IMR-90 (cell line): ENCODE measurements around the gene TRIM47. TPM values are rescaled to one million over a fixed set of nuclear protein-coding genes. Genes with fewer than 3 reads are reported as not detected.

Source experiments
- ATAC-seq: fragments of 200-7000 bp; cut with Tn5 transposase; 2 replicates; pipeline ENCODE4 v1.9.1; 2020; ENCODE audit warnings: low read depth, mild to moderate bottlenecking, moderate library complexity
- BruUV-seq: library from RNA; stranded (reverse); fragments of 400-500 nt; replicated peaks from 2 replicates; lab custom pipeline; 2021; lab: Mats Ljungman, UMichigan
- CTCF ChIA-PET: fragments of 300-600 bp; formaldehyde crosslinking; extraction: SDS; loops from one replicate; lab custom pipeline; 2021; ENCODE audit warnings: antibody characterized with exemption; lab: Yijun Ruan, JAX
- POLR2A ChIA-PET: fragments of 300-600 bp; sonication (Branson Sonifier 250); formaldehyde crosslinking; loops from one replicate; lab custom pipeline; 2022; ENCODE audit warnings: antibody characterized with exemption; ENCODE audit not compliant: unreplicated experiment; lab: Charles Lee
- DNase-seq: peaks from one replicate; pipeline ENCODE4 v3.0.0; 2013
- H2AFZ ChIP-seq: replicated peaks from 2 replicates; pipeline ENCODE3; 2013; ENCODE audit warnings: low read length, mild to moderate bottlenecking; ENCODE audit not compliant: poor library complexity
- H2AK5ac ChIP-seq: 2 replicates; pipeline ENCODE4 v1.6.1; 2013; ENCODE audit warnings: low read depth, low read length, inconsistent platforms
- H2AK9ac ChIP-seq: replicated peaks from 2 replicates; pipeline ENCODE3; 2013; ENCODE audit warnings: mild to moderate bottlenecking, low read depth, low read length, moderate library complexity; ENCODE audit not compliant: poor library complexity
- H2BK120ac ChIP-seq: 2 replicates; pipeline ENCODE4 v1.6.1; 2013; ENCODE audit warnings: low read depth, low read length, inconsistent platforms
- H2BK15ac ChIP-seq: 3 replicates; pipeline ENCODE4 v1.6.1; 2013; ENCODE audit warnings: low read depth, low read length, inconsistent platforms
- H2BK20ac ChIP-seq: 2 replicates; pipeline ENCODE4 v1.6.1; 2013; ENCODE audit warnings: low read depth, mild to moderate bottlenecking, inconsistent platforms, low read length, moderate library complexity
- H2BK5ac ChIP-seq: 2 replicates; pipeline ENCODE4 v1.6.1; 2013; ENCODE audit warnings: mild to moderate bottlenecking, low read depth, low read length, inconsistent platforms; ENCODE audit not compliant: poor library complexity, severe bottlenecking
- H3K14ac ChIP-seq: replicated peaks from 2 replicates; pipeline ENCODE4 v1.6.1; 2013; ENCODE audit warnings: low read depth, low read length, inconsistent platforms
- H3K18ac ChIP-seq: 2 replicates; pipeline ENCODE4 v1.6.1; 2013; ENCODE audit warnings: low read depth, low read length, control low read depth
- H3K23ac ChIP-seq: 2 replicates; pipeline ENCODE4 v1.6.1; 2013; ENCODE audit warnings: low read depth, low read length, inconsistent platforms
- H3K27ac ChIP-seq: 2 replicates; pipeline ENCODE4 v1.5.1; 2013; ENCODE audit warnings: mild to moderate bottlenecking, control low read depth, low read length; ENCODE audit not compliant: insufficient read depth
- H3K27me3 ChIP-seq: 2 replicates; pipeline ENCODE4 v1.6.1; 2013; ENCODE audit warnings: low read length; ENCODE audit not compliant: control insufficient read depth, insufficient read depth
- H3K36me3 ChIP-seq: 2 replicates; pipeline ENCODE4 v1.6.1; 2013; ENCODE audit warnings: low read length, mixed read lengths; ENCODE audit not compliant: control insufficient read depth, insufficient read depth
- H3K4ac ChIP-seq: 2 replicates; pipeline ENCODE4 v1.6.1; 2013; ENCODE audit warnings: low read depth, low read length, inconsistent platforms
- H3K4me1 ChIP-seq: 2 replicates; pipeline ENCODE4 v1.6.1; 2013; ENCODE audit warnings: low read length, mixed read lengths; ENCODE audit not compliant: control insufficient read depth, insufficient read depth
- H3K4me2 ChIP-seq: 2 replicates; pipeline ENCODE4 v1.6.1; 2013; ENCODE audit warnings: low read depth, mild to moderate bottlenecking, control low read depth, low read length, moderate library complexity
- H3K4me3 ChIP-seq: 2 replicates; pipeline ENCODE4 v1.5.1; 2013; ENCODE audit warnings: low read depth, mild to moderate bottlenecking, control low read depth, low read length, moderate library complexity; ENCODE audit not compliant: insufficient read depth
- H3K56ac ChIP-seq: 2 replicates; pipeline ENCODE4 v1.6.1; 2013; ENCODE audit warnings: low read length, inconsistent platforms; ENCODE audit not compliant: insufficient read depth; ENCODE audit errors: extremely low read depth
- H3K79me1 ChIP-seq, 2 experiments: 2 replicates each; pipeline ENCODE4 v1.6.1; 2013; ENCODE audit warnings: low read length in 2 of 2, inconsistent platforms in 1 of 2, low read depth in 1 of 2
- H3K9ac ChIP-seq: 2 replicates; pipeline ENCODE4 v1.6.1; 2013; ENCODE audit warnings: low read depth, low read length, control low read depth
- H3K9me1 ChIP-seq: 2 replicates; pipeline ENCODE4 v1.6.1; 2013; ENCODE audit warnings: low read length, inconsistent platforms; ENCODE audit not compliant: insufficient read depth
- H3K9me3 ChIP-seq: 2 replicates; pipeline ENCODE4 v1.6.1; 2013; ENCODE audit warnings: low read length; ENCODE audit not compliant: control insufficient read depth, insufficient read depth
- H4K20me1 ChIP-seq: 2 replicates; pipeline ENCODE4 v1.6.1; 2013; ENCODE audit warnings: low read length, inconsistent platforms; ENCODE audit not compliant: insufficient read depth
- H4K5ac ChIP-seq: 2 replicates; pipeline ENCODE4 v1.6.1; 2013; ENCODE audit warnings: mild to moderate bottlenecking, low read depth, low read length, control low read depth
- H4K8ac ChIP-seq, 2 experiments: 2 replicates each; pipeline ENCODE4 v1.6.1; 2013; ENCODE audit warnings: low read depth in 2 of 2, low read length in 2 of 2, control low read depth in 1 of 2, inconsistent platforms in 1 of 2
- H4K91ac ChIP-seq: 2 replicates; pipeline ENCODE4 v1.6.1; 2013; ENCODE audit warnings: low read depth, low read length, inconsistent platforms; ENCODE audit not compliant: insufficient read depth
- RCOR1 ChIP-seq: IDR thresholded peaks from 2 replicates; pipeline ENCODE4 v1.6.1; 2012; ENCODE audit warnings: mild to moderate bottlenecking, low read length, improper control_type of control experiment; ENCODE audit not compliant: insufficient replicate concordance
- RFX5 ChIP-seq: IDR thresholded peaks from 2 replicates; pipeline ENCODE4 v1.8.0; 2012; ENCODE audit warnings: low read depth, mild to moderate bottlenecking, low read length, moderate library complexity
- WGBS, 2 experiments: methylation state at CpG; one replicate each; pipeline versions ENCODE4 v1.1.5 to v1.1.7; 2013; ENCODE audit warnings: missing lambda C conversion rate in 2 of 2; ENCODE audit not compliant: insufficient read length in 1 of 2; ENCODE audit errors: extremely low coverage in 2 of 2; 5-methylcytosine and 5-hydroxymethylcytosine counted together
- dilution Hi-C: fragments of 300-500 bp; cut with HindIII; formaldehyde crosslinking; loops from one replicate; pipeline ENCODE4 v1.14.3; 2018; ENCODE audit warnings: low sequenced_read_pairs; ENCODE audit not compliant: unreplicated experiment
- in situ Hi-C: fragments of 300-500 bp; cut with MboI; formaldehyde crosslinking; loops from 3 replicates; pipeline ENCODE4 v1.14.3; 2019; ENCODE audit warnings: low sequenced_read_pairs, inconsistent platforms, mixed read lengths
- intact Hi-C: fragments of 100-400 bp; cut with micrococcal nuclease; formaldehyde crosslinking; loops from 2 replicates; pipeline ENCODE4 v1.10.0; 2022
- polyA plus RNA-seq, 3 experiments: library from polyadenylated mRNA; depleted of rRNA; stranded (reverse); fragments of >200 nt; gene quantifications; 2 replicates each; pipeline ENCODE4 v1.2.3, GENCODE V29; 2012; ENCODE audit warnings: low replicate concordance in 1 of 3
- total RNA-seq: library from RNA; depleted of rRNA; stranded (reverse); fragments of >200 nt; gene quantifications from 2 replicates; pipeline ENCODE4 v1.2.3, GENCODE V29; 2012
- TF ChIP-seq, protein P1 (sequence below): conservative IDR thresholded peaks from 2 replicates; pipeline ENCODE4 v1.5.1; 2012; ENCODE audit warnings: mild to moderate bottlenecking, low read depth, low read length, improper control_type of control experiment

Gene TRIM47
- total and polyA plus RNA-seq, 2 of the 4 experiments (the other 2 are of a cell fraction), result 1.4 to 7.5 TPM

DNA sequence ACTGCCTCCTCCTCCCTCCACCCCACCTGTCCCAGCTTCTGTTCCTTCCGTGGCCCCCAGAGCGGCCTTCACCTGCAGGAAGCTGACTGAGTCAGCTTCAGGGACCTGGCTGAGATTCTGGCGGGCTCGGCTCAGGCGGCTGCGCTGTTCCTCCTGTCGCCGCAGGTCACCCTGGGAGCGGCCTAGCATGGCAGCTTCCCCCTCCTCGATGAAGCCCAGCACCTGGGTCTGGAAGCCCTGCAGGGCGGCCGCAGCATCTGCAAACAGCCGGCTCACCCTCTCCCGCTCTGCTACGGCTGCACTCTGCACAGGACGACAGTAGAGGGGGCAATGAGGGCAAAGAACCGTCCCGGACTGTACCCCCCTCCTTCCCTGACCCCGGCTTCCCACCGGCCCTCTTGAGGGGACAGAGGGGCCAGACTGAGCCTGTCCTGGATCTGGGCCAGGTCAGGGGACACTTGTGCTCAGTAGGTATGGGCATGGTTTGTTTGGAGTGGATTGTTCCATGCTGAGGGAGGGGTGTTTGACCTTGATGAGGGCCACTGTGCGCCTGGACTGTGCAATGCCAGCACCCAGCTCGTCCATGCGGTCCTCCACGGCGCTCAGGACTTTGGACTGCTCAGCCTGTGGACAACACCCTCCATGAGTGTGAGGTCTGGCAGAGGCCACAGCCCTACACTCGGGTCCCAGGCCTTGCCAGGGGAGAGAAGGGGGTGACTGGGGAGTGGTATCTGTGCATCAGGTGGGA lies 2.0 kb downstream of the TRIM47 start:
- Histone ChIP-seq H2BK20ac (peak overlapping the region; percentile 67), H3K79me1 (peaks cover 0 to 31% of the 10 kb centered on the region in 2 experiments; a peak in 3 of 4 replicates), H3K4ac (peak overlapping the region; percentile 80), H3K4me2 (peak overlapping the region; percentile 44), H2BK15ac (peak overlapping the region; percentile 47; the same call in 1 of the 3 replicates), H2AFZ (peak overlapping the region; percentile 96), H4K91ac (peak overlapping the region; percentile 83), H3K56ac (peak overlapping the region; percentile 17; the same call in 1 of the 2 replicates), H2AK5ac (peak overlapping the region; percentile 98), H3K27ac (peak overlapping the region; percentile 26), H3K9me3 (no peaks in the 10 kb centered on the region), H3K27me3 (peaks cover 3% of the 10 kb centered on the region), H2BK120ac (peak overlapping the region; percentile 6), H3K9me1 (peaks cover 3% of the 10 kb centered on the region; the same call in 1 of the 2 replicates), H3K36me3 (peaks cover 6% of the 10 kb centered on the region; the same call in 1 of the 2 replicates), H3K23ac (peak overlapping the region; percentile 36), H3K9ac (peak overlapping the region; percentile 11), H3K4me1 (peaks cover 26% of the 10 kb centered on the region), H2BK5ac (peak overlapping the region; percentile 65), H3K4me3 (no peak overlapping the region), H3K14ac (peak overlapping the region; percentile 58), H4K5ac (peak overlapping the region; percentile 13; the same call in 1 of the 2 replicates), H2AK9ac (peak overlapping the region; percentile 56), H4K8ac (peak overlapping the region; percentile 39 to 50; a peak in 2 of 4 replicates), H4K20me1 (peaks cover 10% of the 10 kb centered on the region; the same call in 1 of the 2 replicates), H3K18ac (peak overlapping the region; percentile 36)
- ChIA-PET CTCF (interaction anchor here (0.6 to 1.5 kb wide), 3 partner anchors 20 to 154 kb away, joined by 4 to 9 read pairs (median 5); partner anchors contain the start of gene WBP2), POLR2A (interaction anchor here (1.0 kb wide), 1 partner anchor 96 kb away, joined by 3 read pairs; no protein-coding TSS in a partner anchor)
- BruUV-seq, result no TSS peak
- dilution Hi-C loops (no loop called here), intact Hi-C loops (loop anchor here (10.0 kb wide), 1 partner anchor 92 kb away; the partner anchor contains the start of gene UNK), in situ Hi-C loops (no loop called here)
- ATAC-seq, result no peak
- DNase-seq, result no peak
- WGBS, 2 experiments, result 61% methylated on average over 6 of the region's 26 CpGs; no CpG with 5 or more reads in 1 of the 2 experiments
- TF ChIP-seq RFX5, result no peak
- TF ChIP-seq, protein P1, sequence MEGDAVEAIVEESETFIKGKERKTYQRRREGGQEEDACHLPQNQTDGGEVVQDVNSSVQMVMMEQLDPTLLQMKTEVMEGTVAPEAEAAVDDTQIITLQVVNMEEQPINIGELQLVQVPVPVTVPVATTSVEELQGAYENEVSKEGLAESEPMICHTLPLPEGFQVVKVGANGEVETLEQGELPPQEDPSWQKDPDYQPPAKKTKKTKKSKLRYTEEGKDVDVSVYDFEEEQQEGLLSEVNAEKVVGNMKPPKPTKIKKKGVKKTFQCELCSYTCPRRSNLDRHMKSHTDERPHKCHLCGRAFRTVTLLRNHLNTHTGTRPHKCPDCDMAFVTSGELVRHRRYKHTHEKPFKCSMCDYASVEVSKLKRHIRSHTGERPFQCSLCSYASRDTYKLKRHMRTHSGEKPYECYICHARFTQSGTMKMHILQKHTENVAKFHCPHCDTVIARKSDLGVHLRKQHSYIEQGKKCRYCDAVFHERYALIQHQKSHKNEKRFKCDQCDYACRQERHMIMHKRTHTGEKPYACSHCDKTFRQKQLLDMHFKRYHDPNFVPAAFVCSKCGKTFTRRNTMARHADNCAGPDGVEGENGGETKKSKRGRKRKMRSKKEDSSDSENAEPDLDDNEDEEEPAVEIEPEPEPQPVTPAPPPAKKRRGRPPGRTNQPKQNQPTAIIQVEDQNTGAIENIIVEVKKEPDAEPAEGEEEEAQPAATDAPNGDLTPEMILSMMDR, result 0 out of 2 replicates have a peak, but pooled peaks have one; percentile 3
- no peak for TF ChIP-seq RCOR1
